Measurements from ENCODE around the gene MAPK8IP3.
A peak's percentile ranks its signal among the peaks of the same experiment; 100 is the strongest.

MAPK8IP3 gene

GRCh38 chr16:1809281-1809801 lies 103.3 kb downstream of the MAPK8IP3 start:
- DNase-seq (ENCODE audit: low read depth) = no peak

GRCh38 chr16:1810106-1810505 lies 104.1 kb downstream of the MAPK8IP3 start:
- no peak for DNase-seq (ENCODE audit: low read depth)

DNA sequence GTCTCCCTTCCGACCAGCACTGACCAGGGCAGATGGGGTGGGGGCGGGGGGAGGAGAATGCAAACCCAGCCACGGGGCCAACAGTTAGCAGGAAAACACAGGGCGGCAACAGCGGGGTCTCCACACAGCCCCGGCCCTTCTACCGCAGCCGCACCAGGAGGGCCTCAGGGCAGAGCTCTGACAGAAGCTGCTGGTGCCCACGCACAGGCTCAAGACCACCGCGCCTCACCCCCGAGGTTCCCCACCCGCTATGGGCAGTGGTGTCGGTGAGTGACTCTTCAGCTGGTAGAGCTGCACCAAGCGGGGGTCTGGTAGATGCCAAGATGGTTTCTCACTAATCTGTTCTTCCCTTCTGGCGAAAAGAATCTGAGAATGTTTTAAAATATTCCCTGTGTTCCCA lies 104.5 kb downstream of the MAPK8IP3 start:
- DNase-seq (ENCODE audit: low read depth) = no peak

DNA sequence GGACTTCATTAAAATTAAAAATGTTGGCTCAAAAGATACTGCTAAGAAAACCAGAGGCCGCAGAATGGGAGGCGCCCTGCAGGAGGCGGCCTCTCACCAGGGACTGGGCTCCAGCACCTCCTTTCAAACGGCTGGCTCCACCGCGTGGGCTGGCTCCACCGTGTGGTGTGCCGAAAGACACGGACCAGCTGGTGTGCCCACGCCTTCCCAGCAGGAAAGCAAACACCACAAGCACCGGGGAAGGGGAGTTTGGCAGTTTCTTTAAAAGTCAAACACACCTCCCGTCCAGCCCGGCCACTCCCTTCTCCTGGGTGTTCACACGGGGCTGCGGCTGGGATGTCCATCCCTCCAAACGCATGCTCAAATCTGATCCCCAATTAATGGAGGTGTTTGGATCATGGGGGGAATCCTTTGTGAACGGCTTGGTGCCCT lies 106.8 kb downstream of the MAPK8IP3 start:
- DNase-seq (ENCODE audit: low read depth) = peak; percentile 63

- no peak for DNase-seq (ENCODE audit: low read depth)
These were observed 109.5 kb downstream of the MAPK8IP3 start for GRCh38 chr16:1815461-1815860.

- DNase-seq (ENCODE audit: low read depth) = no peak
These were observed 110.6 kb downstream of the MAPK8IP3 start for GRCh38 chr16:1816396-1817275.

DNA sequence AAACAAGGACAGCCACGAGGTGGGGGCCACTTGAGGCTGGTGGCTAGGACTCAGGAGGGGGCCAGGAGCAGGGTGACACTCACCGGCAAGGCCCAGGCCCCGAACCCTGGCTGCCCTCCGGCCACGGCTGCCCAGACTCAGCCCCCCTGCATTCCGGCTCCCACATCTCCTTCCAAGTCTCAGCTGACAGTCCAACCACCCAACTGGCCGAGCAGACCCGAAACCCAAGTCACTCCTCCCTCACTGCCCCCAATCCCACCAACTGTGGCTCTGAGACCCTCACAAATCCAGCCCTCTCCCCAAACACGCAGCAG lies 111.2 kb downstream of the MAPK8IP3 start:
- DNase-seq (ENCODE audit: low read depth) = no peak

DNA sequence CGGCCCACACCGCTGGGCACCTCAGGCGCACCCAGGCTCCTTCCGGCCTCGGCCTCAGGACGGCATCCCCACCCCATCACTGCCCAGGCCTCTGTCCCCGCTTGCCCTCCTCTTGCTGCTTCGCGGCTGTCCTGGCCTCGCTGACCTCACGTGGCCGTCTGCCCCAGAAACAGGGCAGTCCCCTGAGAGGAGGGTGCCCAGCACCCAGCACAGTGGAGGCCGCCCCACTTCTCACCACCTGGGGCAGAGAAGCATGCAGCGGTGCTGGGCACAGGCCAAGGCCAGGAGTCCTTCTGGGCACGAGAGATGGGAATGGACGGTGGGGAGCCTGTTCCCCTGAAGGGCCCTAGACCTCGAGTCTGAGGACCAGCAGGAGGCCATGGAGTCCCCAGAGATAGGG lies 111.7 kb downstream of the MAPK8IP3 start:
- no peak for DNase-seq (ENCODE audit: low read depth)

DNA sequence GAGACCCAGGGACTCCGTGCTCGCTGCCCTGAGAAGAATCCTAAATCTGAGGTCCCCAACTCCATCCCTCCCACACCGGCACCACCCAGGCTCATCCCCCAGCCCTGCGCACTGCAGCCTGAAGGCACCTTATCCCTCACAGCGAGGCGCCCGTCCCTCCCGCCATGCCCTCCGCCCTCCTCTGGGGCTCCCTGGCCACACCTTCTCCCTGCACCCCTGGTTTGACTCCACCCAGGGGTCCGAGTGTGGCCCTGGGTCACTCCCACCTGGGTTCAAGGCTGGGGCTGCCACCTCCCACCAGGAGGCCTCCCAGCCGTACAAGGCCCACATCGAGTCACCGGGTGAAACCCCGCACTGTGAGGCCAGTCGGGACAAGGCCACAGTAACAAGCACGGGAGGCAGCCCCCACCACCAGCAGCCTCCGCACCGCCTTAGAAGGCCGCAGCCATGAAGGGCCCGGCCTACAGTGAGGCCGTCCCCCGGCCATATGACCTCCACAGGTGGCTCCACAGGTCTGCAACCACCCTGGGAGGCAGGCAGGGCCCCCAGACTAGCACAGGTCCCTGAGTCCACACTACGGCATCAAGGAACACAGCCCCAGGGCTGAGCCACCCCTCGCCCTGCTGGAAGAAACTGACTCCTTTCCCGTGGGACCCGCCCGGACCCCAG lies 112.3 kb downstream of the MAPK8IP3 start:
- no peak for DNase-seq (ENCODE audit: low read depth)

DNA sequence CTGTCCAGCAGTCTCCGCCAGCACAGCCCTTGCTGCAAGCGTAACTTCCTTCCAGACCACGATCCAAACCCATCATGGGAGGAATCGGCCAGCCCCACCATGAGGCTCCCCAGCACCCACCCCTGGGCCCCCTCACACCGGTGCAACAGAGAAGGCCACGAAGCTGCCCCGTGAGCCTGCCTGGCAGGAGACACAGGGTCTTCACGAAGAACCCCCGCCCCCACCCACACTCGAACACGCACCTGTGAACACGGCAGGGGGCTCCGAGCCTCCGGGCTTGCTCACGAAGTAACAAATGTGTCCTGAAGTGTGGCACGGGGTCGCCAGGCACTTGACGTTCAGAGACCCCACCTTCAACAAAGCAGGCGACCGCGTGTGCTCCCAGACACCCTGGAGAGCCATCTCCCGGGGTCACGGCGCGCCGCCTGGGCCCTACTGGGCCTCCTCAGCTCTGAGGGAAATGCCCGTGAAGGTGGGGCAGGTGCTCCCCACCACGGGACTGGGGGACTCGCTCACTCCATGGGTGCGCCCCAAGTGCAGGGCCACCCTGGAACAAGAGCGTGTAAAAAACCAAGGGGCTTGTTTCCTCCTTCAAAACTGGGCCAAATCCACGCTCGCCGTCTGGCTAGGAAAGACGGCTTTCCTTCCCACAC lies 113.0 kb downstream of the MAPK8IP3 start:
- no peak for DNase-seq (ENCODE audit: low read depth)

DNA sequence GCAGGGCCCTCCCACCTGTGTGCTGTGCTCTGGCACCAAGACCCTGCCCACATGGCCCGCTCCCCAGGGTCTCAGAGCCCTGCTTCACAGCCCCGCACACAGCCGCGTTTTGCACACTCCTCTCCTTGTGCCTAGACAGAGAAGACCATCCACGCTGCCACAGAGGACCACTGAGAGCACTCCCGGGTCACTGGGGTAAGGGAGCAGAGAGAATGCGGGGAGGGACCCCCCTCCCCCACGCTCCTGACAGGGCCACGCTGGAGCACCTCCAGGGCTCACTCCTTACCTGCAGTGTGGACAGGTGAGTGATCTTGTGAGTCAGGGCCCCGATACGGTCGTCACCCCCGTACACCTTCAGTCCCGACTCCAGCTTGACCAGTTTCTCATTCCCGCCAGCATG lies 113.6 kb downstream of the MAPK8IP3 start:
- DNase-seq (ENCODE audit: low read depth) = no peak

All from iris pigment epithelial cell (primary cell).